Measurements from ENCODE around the gene OR9Q2. TPM values are rescaled to one million over a fixed set of nuclear protein-coding genes. Genes with fewer than 3 reads are reported as not detected.

The OR9Q2 gene, protein sequence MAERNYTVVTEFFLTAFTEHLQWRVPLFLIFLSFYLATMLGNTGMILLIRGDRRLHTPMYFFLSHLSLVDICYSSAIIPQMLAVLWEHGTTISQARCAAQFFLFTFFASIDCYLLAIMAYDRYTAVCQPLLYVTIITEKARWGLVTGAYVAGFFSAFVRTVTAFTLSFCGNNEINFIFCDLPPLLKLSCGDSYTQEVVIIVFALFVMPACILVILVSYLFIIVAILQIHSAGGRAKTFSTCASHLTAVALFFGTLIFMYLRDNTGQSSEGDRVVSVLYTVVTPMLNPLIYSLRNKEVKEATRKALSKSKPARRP
- total RNA-seq (ENCODE audit: low replicate concordance): not detected in 2 replicates

GRCh38 chr11:58188770-58189169, at the start of gene OR9Q2:
Gene OR9Q2 (plus strand): TSS chr11:58189070. CDS start chr11:58190491, 1,421 bp downstream.

DNA sequence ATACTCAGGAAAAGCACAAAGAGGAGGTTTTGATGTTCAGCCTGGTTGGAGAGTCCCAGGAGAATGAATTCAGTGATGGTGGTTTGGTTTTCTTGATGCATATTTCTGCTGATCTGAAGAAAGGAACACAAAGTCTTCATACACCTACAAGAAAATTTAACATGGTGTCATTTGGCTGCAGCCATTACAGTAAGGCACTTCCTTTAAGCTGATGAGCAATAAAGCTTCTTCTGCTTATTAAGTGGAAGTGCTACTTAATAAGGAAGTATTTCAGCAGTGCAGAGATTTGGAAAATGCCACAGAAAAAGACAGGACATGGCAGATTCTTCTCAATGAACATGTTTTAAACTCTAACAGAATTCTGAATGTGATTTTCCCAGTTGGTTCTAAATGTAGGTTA, 15.2 kb downstream of the OR9Q2 start, which contains the start of gene OR1S2:
TSS of gene OR1S2 (minus strand) at position 101 of the 400 bp plus-strand sequence. CDS start at position 101, 0 bp downstream.

GRCh38 chr11:58212420-58212819, 23.6 kb downstream of the OR9Q2 start, which contains the start of gene OR1S1:
Gene OR1S1 (plus strand): TSS chr11:58212720.

Other genes starting within 250 kb of the OR9Q2 start
- gene OR9Q1, start 165.2 kb upstream of the OR9Q2 start, total RNA-seq (ENCODE audit: low replicate concordance): not detected in 2 replicates
- not detected in 2 replicates for gene OR6Q1, start 158.1 kb upstream of the OR9Q2 start, total RNA-seq (ENCODE audit: low replicate concordance)
- gene OR9I1, start 63.5 kb upstream of the OR9Q2 start, total RNA-seq (ENCODE audit: low replicate concordance): not detected in 2 replicates
- gene OR1S2, start 15.1 kb downstream of the OR9Q2 start, total RNA-seq (ENCODE audit: low replicate concordance): not detected in 2 replicates
- gene OR1S1, start 23.6 kb downstream of the OR9Q2 start, total RNA-seq (ENCODE audit: low replicate concordance): not detected in 2 replicates
- not detected in 2 replicates for gene OR10Q1, start 39.8 kb downstream of the OR9Q2 start, total RNA-seq (ENCODE audit: low replicate concordance)
- gene OR10W1, start 79.2 kb downstream of the OR9Q2 start, total RNA-seq (ENCODE audit: low replicate concordance): not detected in 2 replicates
- gene OR5B17, start 170.0 kb downstream of the OR9Q2 start, total RNA-seq (ENCODE audit: low replicate concordance): not detected in 2 replicates
- not detected in 2 replicates for gene OR5B3, start 217.8 kb downstream of the OR9Q2 start, total RNA-seq (ENCODE audit: low replicate concordance)
- not detected in 2 replicates for gene OR5B2, start 239.1 kb downstream of the OR9Q2 start, total RNA-seq (ENCODE audit: low replicate concordance)